ENCODE results near the gene SARS2.

Gene SARS2

GRCh38 chr19:38928391-38929001 is 2.1 kb downstream of the SARS2 start:
- Histone ChIP-seq H3K27me3 (ENCODE audit: insufficient read depth, low read length) (no peaks in the 10 kb centered on the region), H2AFZ (ENCODE audit: low read length, unreplicated experiment) (no peak overlapping the region), H3K4me3 (ENCODE audit: low read depth, low read length) (no peak overlapping the region), H3K27ac (ENCODE audit: low read depth, low read length) (no peak overlapping the region), H3K79me2 (ENCODE audit: control insufficient read depth, insufficient read depth, low read length, unreplicated experiment) (peaks cover 17% of the 10 kb centered on the region), H3K36me3 (ENCODE audit: insufficient read depth, low read length) (0 out of 2 replicates have a peak, but pooled peaks cover 3% of the 10 kb centered on the region), H3K4me1 (ENCODE audit: control insufficient read depth, insufficient read depth, low read length, unreplicated experiment) (peaks cover 7% of the 10 kb centered on the region)

- H2AFZ ChIP-seq (ENCODE audit: low read length, unreplicated experiment): no peak overlapping the region
- peaks cover 2% of the 10 kb centered on the region for H3K79me2 ChIP-seq (ENCODE audit: control insufficient read depth, insufficient read depth, low read length, unreplicated experiment)
- H3K4me3 ChIP-seq (ENCODE audit: low read depth, low read length): no peak overlapping the region
- peaks cover under 1% of the 10 kb centered on the region for H3K4me1 ChIP-seq (ENCODE audit: control insufficient read depth, insufficient read depth, low read length, unreplicated experiment)
- no peaks in the 10 kb centered on the region for H3K27me3 ChIP-seq (ENCODE audit: insufficient read depth, low read length)
- 0 out of 2 replicates have a peak, but pooled peaks cover 3% of the 10 kb centered on the region for H3K36me3 ChIP-seq (ENCODE audit: insufficient read depth, low read length)
- H3K27ac ChIP-seq (ENCODE audit: low read depth, low read length): no peak overlapping the region
Observed at GRCh38 chr19:38924388-38924787, 6.2 kb downstream of the SARS2 start.

GRCh38 chr19:38922482-38922881 is 8.1 kb downstream of the SARS2 start:
- Histone ChIP-seq H3K27me3 (ENCODE audit: insufficient read depth, low read length) (no peaks in the 10 kb centered on the region), H3K79me2 (ENCODE audit: control insufficient read depth, insufficient read depth, low read length, unreplicated experiment) (no peaks in the 10 kb centered on the region), H3K27ac (ENCODE audit: low read depth, low read length) (no peak overlapping the region), H3K36me3 (ENCODE audit: insufficient read depth, low read length) (0 out of 2 replicates have a peak, but pooled peaks cover 3% of the 10 kb centered on the region), H2AFZ (ENCODE audit: low read length, unreplicated experiment) (no peak overlapping the region), H3K4me3 (ENCODE audit: low read depth, low read length) (no peak overlapping the region), H3K4me1 (ENCODE audit: control insufficient read depth, insufficient read depth, low read length, unreplicated experiment) (no peaks in the 10 kb centered on the region)

- Histone ChIP-seq H3K27me3 (ENCODE audit: insufficient read depth, low read length) (no peaks in the 10 kb centered on the region), H3K79me2 (ENCODE audit: control insufficient read depth, insufficient read depth, low read length, unreplicated experiment) (no peaks in the 10 kb centered on the region), H2AFZ (ENCODE audit: low read length, unreplicated experiment) (no peak overlapping the region), H3K36me3 (ENCODE audit: insufficient read depth, low read length) (0 out of 2 replicates have a peak, but pooled peaks cover 3% of the 10 kb centered on the region), H3K27ac (ENCODE audit: low read depth, low read length) (no peak overlapping the region), H3K4me3 (ENCODE audit: low read depth, low read length) (no peak overlapping the region), H3K4me1 (ENCODE audit: control insufficient read depth, insufficient read depth, low read length, unreplicated experiment) (no peaks in the 10 kb centered on the region)
Observed at GRCh38 chr19:38921420-38922274, 8.9 kb downstream of the SARS2 start.

GRCh38 chr19:38920602-38921419 is 9.8 kb downstream of the SARS2 start:
- H3K79me2 ChIP-seq (ENCODE audit: control insufficient read depth, insufficient read depth, low read length, unreplicated experiment): no peaks in the 10 kb centered on the region
- H2AFZ ChIP-seq (ENCODE audit: low read length, unreplicated experiment): no peak overlapping the region
- H3K36me3 ChIP-seq (ENCODE audit: insufficient read depth, low read length): 0 out of 2 replicates have a peak, but pooled peaks cover 3% of the 10 kb centered on the region
- no peak overlapping the region for H3K4me3 ChIP-seq (ENCODE audit: low read depth, low read length)
- no peak overlapping the region for H3K27ac ChIP-seq (ENCODE audit: low read depth, low read length)
- H3K27me3 ChIP-seq (ENCODE audit: insufficient read depth, low read length): no peaks in the 10 kb centered on the region
- H3K4me1 ChIP-seq (ENCODE audit: control insufficient read depth, insufficient read depth, low read length, unreplicated experiment): no peaks in the 10 kb centered on the region

GRCh38 chr19:38919837-38920601 is 10.5 kb downstream of the SARS2 start:
- H2AFZ ChIP-seq (ENCODE audit: low read length, unreplicated experiment): no peak overlapping the region
- H3K36me3 ChIP-seq (ENCODE audit: insufficient read depth, low read length): 0 out of 2 replicates have a peak, but pooled peaks cover 3% of the 10 kb centered on the region
- H3K4me1 ChIP-seq (ENCODE audit: control insufficient read depth, insufficient read depth, low read length, unreplicated experiment): no peaks in the 10 kb centered on the region
- H3K27ac ChIP-seq (ENCODE audit: low read depth, low read length): no peak overlapping the region
- H3K79me2 ChIP-seq (ENCODE audit: control insufficient read depth, insufficient read depth, low read length, unreplicated experiment): no peaks in the 10 kb centered on the region
- no peaks in the 10 kb centered on the region for H3K27me3 ChIP-seq (ENCODE audit: insufficient read depth, low read length)
- no peak overlapping the region for H3K4me3 ChIP-seq (ENCODE audit: low read depth, low read length)

- Histone ChIP-seq H3K4me3 (ENCODE audit: low read depth, low read length) (no peak overlapping the region), H3K4me1 (ENCODE audit: control insufficient read depth, insufficient read depth, low read length, unreplicated experiment) (no peaks in the 10 kb centered on the region), H3K36me3 (ENCODE audit: insufficient read depth, low read length) (no peaks in the 10 kb centered on the region), H3K27ac (ENCODE audit: low read depth, low read length) (no peak overlapping the region), H3K27me3 (ENCODE audit: insufficient read depth, low read length) (no peaks in the 10 kb centered on the region), H2AFZ (ENCODE audit: low read length, unreplicated experiment) (no peak overlapping the region), H3K79me2 (ENCODE audit: control insufficient read depth, insufficient read depth, low read length, unreplicated experiment) (no peaks in the 10 kb centered on the region)
Observed at GRCh38 chr19:38918526-38918925, 12.0 kb downstream of the SARS2 start.

- no peaks in the 10 kb centered on the region for H3K4me1 ChIP-seq (ENCODE audit: control insufficient read depth, insufficient read depth, low read length, unreplicated experiment)
- no peaks in the 10 kb centered on the region for H3K36me3 ChIP-seq (ENCODE audit: insufficient read depth, low read length)
- H3K27me3 ChIP-seq (ENCODE audit: insufficient read depth, low read length): no peaks in the 10 kb centered on the region
- no peak overlapping the region for H3K27ac ChIP-seq (ENCODE audit: low read depth, low read length)
- no peak overlapping the region for H2AFZ ChIP-seq (ENCODE audit: low read length, unreplicated experiment)
- H3K79me2 ChIP-seq (ENCODE audit: control insufficient read depth, insufficient read depth, low read length, unreplicated experiment): no peaks in the 10 kb centered on the region
- H3K4me3 ChIP-seq (ENCODE audit: low read depth, low read length): no peak overlapping the region
Observed at GRCh38 chr19:38917921-38918491, 12.6 kb downstream of the SARS2 start.

GRCh38 chr19:38917516-38917915 is 13.0 kb downstream of the SARS2 start:
- no peak overlapping the region for H3K4me3 ChIP-seq (ENCODE audit: low read depth, low read length)
- no peak overlapping the region for H3K27ac ChIP-seq (ENCODE audit: low read depth, low read length)
- H3K36me3 ChIP-seq (ENCODE audit: insufficient read depth, low read length): no peaks in the 10 kb centered on the region
- H3K27me3 ChIP-seq (ENCODE audit: insufficient read depth, low read length): no peaks in the 10 kb centered on the region
- H3K79me2 ChIP-seq (ENCODE audit: control insufficient read depth, insufficient read depth, low read length, unreplicated experiment): no peaks in the 10 kb centered on the region
- no peak overlapping the region for H2AFZ ChIP-seq (ENCODE audit: low read length, unreplicated experiment)
- H3K4me1 ChIP-seq (ENCODE audit: control insufficient read depth, insufficient read depth, low read length, unreplicated experiment): no peaks in the 10 kb centered on the region

Data from ACC112 (cell line).